Hematopoietic multipotent progenitor cell treated with erythropoietin and hydrocortisone succinate and interleukin-3 and kit ligand, for 8 days (in vitro differentiated cells): ENCODE results near the gene AUTS2.

Experiments
- DNase-seq: peaks from one replicate; pipeline ENCODE4 v3.0.0-alpha.2; 2015

Gene AUTS2

GRCh38 chr7:70410134-70410750 is 812.0 kb downstream of the AUTS2 start:
- DNase-seq, result no peak

GRCh38 chr7:70414368-70414767 is 816.1 kb downstream of the AUTS2 start:
- DNase-seq, result no peak

GRCh38 chr7:70415179-70415972 is 817.1 kb downstream of the AUTS2 start:
- DNase-seq, result no peak

- DNase-seq, result no peak
Observed at GRCh38 chr7:70416347-70416985, 818.2 kb downstream of the AUTS2 start.

DNA sequence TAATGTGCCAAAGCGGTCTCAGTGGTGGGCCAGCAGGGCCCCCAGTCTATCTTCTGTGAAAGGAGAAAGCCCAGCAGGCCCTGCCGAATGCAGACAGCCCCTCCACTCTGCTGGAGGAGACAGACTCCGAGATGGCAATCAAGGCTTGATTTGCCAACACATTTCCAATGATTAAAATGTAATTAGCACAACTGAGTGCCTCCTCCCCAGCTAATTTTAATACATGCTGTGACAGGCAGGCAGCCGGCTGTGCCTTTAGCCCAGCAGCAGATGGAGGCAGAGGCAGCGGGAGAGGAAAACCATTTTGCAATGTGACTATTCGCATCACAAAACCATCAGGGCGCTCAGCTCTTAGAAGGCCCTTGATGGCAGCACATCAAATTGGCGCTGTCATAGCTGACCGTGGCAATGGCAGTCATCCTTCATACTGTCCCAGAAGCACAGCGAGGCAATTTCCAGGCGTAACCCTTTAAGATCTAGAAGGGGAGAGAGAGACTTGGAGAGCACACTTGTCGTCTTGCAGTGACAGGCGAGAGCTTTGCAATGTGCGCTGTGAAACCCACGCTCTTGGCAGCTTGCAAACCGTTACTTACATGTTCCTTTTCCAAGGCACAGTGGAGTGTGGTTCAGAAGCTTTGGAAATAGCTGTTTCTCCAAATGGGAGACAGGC is 818.8 kb downstream of the AUTS2 start:
- no peak for DNase-seq

GRCh38 chr7:70419526-70420380 is 821.5 kb downstream of the AUTS2 start:
- DNase-seq, result no peak

GRCh38 chr7:70420381-70420662 is 822.0 kb downstream of the AUTS2 start:
- DNase-seq, result no peak

DNA sequence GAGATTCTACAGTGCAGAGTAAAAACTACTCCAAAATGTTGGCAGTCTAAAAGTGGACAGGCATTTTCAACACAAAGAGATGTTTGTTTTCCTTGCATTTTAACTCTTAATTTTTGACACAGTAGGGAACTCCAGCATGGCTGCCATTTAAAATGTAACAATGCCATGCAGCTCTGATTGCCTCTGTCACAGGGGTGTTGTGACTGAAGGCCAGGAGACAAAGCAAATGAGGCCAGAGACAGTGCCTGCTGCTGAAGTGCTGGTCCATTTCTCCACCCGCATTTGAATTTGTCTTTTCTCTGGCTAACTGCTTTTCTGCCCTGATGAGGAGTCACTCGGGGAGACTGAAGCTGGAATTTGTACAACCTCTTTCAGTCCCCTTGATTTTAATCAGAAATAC is 823.0 kb downstream of the AUTS2 start:
- no peak for DNase-seq

DNA sequence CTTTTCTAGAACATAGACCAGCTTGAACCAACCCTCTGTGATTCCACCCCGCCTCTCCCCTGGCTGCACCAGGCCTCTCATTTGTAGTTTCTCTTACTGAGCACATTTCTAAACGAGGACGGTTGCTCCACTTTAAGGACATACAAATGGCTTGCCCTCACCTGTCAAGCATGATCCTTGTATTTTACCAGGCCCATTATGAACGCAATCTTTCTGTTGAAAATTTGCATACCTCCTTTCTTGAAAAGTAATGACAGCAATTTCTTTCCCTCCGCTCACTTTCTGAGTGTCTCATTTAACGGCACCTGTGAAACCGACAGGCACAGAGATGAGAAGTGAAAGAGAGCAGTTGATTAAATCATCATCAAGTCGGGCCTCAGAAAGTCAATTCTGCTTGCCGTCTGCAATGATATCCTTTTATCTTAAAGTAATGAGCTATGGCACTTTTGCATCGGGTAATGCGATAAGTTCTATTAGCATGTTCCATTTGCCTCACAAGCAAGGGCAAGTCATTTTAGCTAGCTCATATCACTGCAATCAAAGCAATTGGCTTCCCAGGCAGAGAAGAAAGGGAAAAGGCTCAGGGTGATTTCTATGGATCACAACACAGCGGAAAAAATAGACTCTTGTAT is 828.1 kb downstream of the AUTS2 start:
- no peak for DNase-seq

DNA sequence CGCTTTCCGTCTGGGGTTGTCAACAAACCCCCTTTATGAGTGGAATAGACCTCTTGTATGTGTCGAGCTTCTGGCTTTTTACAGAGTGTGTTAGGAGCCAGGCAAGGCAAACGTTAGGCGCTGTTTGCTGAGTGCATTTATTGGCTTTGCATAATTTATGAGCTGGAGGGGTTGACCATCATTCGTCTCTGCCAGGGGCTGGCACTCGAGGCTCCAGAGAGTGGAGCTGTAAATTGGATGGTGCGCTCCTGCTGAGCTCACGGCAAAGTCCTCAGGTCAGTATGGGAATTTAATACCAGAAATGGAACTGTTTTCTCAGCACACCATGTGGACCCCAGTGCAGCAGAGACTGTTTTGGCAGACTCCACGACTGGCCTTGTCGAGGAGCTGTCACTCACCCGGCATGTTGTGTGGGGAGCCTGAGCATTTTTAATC is 834.3 kb downstream of the AUTS2 start:
- DNase-seq, result no peak

GRCh38 chr7:70434376-70434775 is 836.1 kb downstream of the AUTS2 start:
- DNase-seq, result no peak

DNA sequence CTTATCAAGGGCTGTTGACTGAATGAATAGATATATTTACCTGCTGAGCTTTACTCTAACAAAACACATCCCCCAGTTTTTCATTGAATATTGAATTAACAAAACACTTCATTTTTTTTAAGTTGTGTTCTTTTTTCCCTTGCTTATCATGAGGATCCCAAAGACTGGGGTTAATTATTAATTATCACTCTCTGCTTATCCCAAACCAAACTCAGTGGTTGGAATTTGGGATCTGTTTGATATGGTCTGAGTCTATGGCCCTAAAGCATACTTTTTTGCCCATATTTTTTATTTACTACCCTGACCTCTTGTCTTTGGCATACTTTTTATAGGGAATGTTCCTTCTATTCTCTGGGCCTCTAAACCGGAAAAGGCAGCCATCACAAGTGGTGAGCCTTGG is 836.5 kb downstream of the AUTS2 start:
- no peak for DNase-seq

- DNase-seq, result no peak
Observed at GRCh38 chr7:70435634-70436033, 837.4 kb downstream of the AUTS2 start.

DNA sequence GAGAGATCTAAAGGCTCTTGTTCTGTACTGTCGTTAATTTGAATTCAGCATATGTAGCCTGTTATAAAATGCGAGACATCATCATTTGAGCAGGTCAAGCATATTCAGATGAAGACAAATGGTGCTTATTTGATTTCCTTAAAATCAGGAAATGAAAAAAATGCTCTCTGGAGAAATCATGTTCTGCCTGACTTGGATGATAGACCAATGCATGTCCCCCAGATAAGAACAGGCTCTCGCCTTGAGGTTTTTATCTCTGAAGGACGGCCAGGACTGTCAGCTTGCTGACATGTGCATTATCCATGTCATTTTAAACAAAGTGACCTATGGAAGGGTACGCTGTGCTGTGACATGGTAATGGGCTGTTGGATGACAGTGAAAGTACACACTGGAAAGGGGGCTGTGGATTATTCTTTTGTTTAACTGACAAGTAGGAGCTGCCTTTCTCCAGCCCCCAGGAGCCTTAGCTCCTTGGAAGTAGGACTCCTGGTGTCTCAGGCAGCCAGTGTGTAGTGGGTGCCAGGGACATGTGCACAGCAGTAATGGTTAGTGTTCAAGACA is 838.6 kb downstream of the AUTS2 start:
- DNase-seq, result no peak

DNA sequence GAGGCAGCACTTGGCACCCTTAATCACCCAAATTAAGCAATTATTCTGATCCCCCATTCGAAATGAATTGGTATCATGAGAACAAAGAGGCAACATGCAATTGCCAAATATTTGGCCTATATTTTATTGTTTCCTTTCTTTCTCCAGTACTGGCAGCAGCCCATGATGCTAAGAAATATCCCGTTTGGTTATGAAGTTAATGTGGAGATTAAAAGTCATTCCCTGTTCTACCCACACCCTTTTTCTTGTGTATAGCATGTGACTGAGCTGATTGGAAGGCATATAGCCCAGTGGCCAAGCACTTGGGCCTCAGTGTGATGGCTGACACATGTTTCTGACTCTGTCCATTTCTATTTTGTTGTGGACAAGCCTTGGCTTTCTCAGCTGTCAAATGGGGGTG is 841.4 kb downstream of the AUTS2 start:
- DNase-seq, result no peak

DNA sequence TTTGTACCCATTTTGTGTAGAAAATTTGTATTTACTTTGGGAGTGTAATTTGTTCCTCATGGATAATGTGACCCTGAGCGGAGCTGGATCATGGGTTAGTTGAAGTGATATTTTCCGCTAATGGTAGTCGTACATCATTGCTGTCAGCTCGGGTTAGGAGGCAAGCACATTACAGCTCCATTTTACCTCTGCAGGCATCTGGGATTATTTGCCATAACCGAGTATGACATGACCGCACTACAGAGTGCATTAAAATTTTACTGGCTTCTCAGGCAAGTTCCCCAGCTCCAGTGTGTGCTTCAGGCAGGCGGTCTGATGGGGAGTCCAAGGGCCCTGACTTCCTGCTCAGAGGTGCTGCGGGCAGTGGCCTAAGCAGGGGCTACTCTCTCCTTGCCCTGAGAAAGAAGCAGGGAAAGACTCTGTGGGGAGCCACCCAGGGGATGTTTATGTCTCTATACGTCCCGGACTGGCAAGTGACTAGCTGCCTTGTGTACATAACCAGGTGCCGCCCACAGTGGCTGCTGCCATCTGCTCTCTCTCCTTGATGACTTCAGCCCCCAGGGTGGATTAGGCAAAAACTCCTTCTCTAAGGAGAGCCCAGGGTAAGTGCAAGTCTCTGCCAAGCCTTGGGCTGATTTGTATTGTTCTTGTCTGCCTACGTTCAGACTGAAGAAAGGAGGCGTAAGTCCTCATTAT is 848.3 kb downstream of the AUTS2 start:
- no peak for DNase-seq

GRCh38 chr7:70448312-70448906 is 850.1 kb downstream of the AUTS2 start:
- DNase-seq, result no peak

DNA sequence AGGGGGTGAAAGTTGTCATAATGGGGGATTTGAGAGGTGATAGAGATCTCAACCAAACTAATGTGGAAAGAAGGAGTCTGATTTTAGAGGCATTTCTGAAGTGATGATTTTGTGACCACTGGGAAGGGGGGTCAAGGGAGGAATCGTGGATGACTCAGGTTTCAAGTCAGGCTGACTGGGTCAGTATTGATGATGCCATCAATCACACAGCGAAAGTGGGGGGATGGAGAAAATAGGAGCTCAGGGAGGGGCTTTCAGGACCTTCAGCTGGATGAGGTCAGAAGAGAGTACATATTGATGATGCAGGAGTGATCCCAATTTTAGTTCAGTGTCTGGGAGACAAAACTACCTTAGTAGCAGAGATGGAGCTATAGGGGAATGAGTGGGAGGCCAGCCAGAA is 852.5 kb downstream of the AUTS2 start:
- no peak for DNase-seq

- no peak for DNase-seq
Observed at GRCh38 chr7:70455925-70456324, 857.6 kb downstream of the AUTS2 start.

GRCh38 chr7:70456719-70457118 is 858.4 kb downstream of the AUTS2 start:
- no peak for DNase-seq

GRCh38 chr7:70457482-70457881 is 859.2 kb downstream of the AUTS2 start:
- DNase-seq, result no peak
